ENCODE results near the gene KNDC1. TPM values are rescaled to one million over a fixed set of nuclear protein-coding genes. Genes with fewer than 3 reads are reported as not detected.
A peak's percentile ranks its signal among the peaks of the same experiment; 100 is the strongest.

KNDC1 gene
- total and polyA plus RNA-seq, 8 donors, result 2.5 to 10.4 (median 4.0) TPM

DNA sequence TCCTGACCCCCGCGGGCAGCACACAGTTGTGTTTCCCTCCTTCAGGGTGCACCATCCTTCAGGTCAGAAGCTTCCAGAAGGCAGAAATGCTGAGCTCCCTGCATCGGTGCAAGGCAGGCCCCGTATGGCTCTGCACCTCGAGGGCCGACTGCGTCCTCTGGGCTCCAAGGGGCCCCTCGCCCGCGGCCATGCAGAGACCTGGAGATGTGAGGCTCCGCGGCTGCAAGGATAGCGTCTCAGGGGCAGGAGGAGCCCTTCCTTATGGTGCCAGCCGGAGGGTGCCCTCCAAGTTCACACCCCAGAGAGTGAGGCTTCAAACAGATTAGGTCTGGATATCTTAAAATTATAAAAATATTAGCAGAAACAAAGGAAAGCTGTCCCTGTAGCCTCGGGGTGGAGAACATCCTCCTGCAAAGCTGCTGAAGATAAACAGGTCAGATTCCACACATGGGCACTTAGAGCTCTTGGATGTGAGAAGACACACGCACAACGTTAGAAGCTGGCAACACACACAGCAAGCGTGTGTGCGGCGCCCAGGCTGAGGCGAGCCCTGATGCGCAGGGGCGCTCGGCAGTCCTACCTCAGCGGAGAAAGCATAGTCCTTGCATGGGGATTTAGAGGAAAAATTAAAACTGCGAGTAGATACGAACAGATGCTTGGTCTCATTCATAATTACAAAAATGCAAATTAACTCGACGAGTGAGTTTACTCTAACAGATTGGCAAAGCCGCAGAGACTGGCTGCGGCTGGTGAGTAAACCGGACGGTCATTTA lies 20.4 kb downstream of the KNDC1 start:
- no peaks in the 10 kb centered on the region for H3K9me3 ChIP-seq

DNA sequence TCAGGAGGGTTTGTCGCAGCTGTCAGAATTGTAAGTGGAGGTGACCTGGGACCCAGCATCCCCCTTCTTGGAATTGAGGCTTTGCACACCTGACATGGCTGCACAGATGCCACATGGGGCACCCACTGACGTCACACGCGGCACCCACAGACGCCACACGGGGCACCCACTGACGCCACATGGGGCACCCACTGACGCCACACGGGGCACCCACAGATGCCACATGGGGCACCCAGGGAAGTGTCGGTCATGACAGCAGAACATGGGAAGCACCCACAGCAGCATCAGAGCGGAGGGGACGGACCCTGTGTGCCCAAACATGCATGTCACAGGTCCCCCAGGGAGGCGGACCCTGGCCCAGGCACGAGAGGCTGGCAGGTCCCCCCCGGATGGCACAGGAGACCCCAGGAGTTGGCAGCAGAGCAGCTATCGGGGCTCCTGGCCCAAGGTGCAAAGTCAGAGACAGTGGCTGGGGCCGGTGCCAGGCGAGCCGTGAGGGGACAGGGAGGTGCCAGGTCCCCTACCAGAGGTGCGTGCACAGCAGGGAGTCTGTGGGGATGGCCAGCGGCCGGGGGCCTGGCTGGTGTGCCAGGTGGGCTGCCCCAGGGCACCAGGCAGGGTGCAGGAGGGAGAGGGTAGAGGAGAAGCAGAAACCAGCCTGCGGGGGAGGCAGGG lies 21.1 kb downstream of the KNDC1 start:
- Histone ChIP-seq H3K27me3 (peaks cover 0 to 18% of the 10 kb centered on the region in 2 donors), H3K4me3 (no peak overlapping the region), H3K4me1 (no peaks in the 10 kb centered on the region), H3K9me3 (no peaks in the 10 kb centered on the region), H3K27ac (no peak overlapping the region), H3K36me3 (no peaks in the 10 kb centered on the region)
- TF ChIP-seq, protein P1, sequence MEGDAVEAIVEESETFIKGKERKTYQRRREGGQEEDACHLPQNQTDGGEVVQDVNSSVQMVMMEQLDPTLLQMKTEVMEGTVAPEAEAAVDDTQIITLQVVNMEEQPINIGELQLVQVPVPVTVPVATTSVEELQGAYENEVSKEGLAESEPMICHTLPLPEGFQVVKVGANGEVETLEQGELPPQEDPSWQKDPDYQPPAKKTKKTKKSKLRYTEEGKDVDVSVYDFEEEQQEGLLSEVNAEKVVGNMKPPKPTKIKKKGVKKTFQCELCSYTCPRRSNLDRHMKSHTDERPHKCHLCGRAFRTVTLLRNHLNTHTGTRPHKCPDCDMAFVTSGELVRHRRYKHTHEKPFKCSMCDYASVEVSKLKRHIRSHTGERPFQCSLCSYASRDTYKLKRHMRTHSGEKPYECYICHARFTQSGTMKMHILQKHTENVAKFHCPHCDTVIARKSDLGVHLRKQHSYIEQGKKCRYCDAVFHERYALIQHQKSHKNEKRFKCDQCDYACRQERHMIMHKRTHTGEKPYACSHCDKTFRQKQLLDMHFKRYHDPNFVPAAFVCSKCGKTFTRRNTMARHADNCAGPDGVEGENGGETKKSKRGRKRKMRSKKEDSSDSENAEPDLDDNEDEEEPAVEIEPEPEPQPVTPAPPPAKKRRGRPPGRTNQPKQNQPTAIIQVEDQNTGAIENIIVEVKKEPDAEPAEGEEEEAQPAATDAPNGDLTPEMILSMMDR (IDR thresholded peaks at IDR 0.05), result no peak
- ATAC-seq, result no peak
- peak in 1 of 4 donors; percentile 71 for DNase-seq
- intact Hi-C loops (cut with DNase I), result no loop called here

More for the DNA sequence above, 20.4 kb downstream of the KNDC1 start:
- peaks cover 0 to 17% of the 10 kb centered on the region in 2 donors for H3K27me3 ChIP-seq
- no peak overlapping the region for H3K27ac ChIP-seq
- H3K4me1 ChIP-seq, result no peaks in the 10 kb centered on the region
- DNase-seq (peak in 1 of 4 donors; percentile 56), ATAC-seq (no peak)
- TF ChIP-seq, protein P1 (IDR thresholded peaks at IDR 0.05), result no peak
- H3K4me3 ChIP-seq, result no peak overlapping the region
- intact Hi-C loops (cut with DNase I), result no loop called here
- no peaks in the 10 kb centered on the region for H3K36me3 ChIP-seq

DNA sequence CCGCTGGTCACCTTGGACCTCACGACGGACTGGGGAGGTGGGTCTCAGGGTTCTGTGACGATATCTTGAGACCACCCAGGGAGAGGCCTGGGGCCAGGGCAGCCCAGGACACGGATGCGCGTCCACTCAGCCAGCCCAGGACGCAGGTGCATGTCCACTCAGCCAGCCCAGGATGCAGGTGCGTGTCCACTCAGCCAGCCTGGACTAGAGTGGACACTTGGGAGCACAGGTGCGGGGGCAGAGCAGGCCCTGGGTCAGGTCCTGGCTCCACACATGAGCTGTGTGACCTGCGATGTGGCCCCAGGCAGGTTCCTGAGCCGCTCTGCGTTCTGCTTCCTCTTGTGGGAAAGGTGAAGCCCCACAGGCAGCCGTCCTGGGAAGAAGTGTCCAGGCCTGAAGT lies 22.2 kb downstream of the KNDC1 start:
- TF ChIP-seq, protein P1 (IDR thresholded peaks at IDR 0.05), result no peak
- H3K27ac ChIP-seq, result no peak overlapping the region
- no peak overlapping the region for H3K4me3 ChIP-seq
- no peaks in the 10 kb centered on the region for H3K9me3 ChIP-seq
- no peak for ATAC-seq
- DNase-seq, result peak in 1 of 4 donors; percentile 57
- intact Hi-C loops (cut with DNase I), result no loop called here
- H3K27me3 ChIP-seq, result peaks cover 0 to 28% of the 10 kb centered on the region in 2 donors
- H3K4me1 ChIP-seq, result no peaks in the 10 kb centered on the region
- no peaks in the 10 kb centered on the region for H3K36me3 ChIP-seq

GRCh38 chr10:133182791-133183645 lies 23.0 kb downstream of the KNDC1 start:
- Histone ChIP-seq H3K27me3 (peaks cover 0 to 31% of the 10 kb centered on the region in 2 donors), H3K27ac (no peak overlapping the region), H3K9me3 (no peaks in the 10 kb centered on the region), H3K36me3 (no peaks in the 10 kb centered on the region), H3K4me3 (no peak overlapping the region), H3K4me1 (no peaks in the 10 kb centered on the region)
- ATAC-seq (no peak), DNase-seq (peak in 1 of 4 donors; percentile 77)
- intact Hi-C loops (cut with DNase I), result no loop called here
- TF ChIP-seq, protein P1 (IDR thresholded peaks at IDR 0.05), result no peak

Measured in left lung (tissue), 10 donors.